ENCODE results near the gene KLK3. TPM values are rescaled to one million over a fixed set of nuclear protein-coding genes. Genes with fewer than 3 reads are reported as not detected.

Gene KLK3
- total and polyA plus RNA-seq, 2 of the 13 experiments (the other 11 are each of a cell fraction or from before 2014, with no cell fraction given) = not detected

GRCh38 chr19:50817941-50818858 is 36.5 kb upstream of the KLK3 start:
- 54% methylated on average over 30 of the region's 52 CpGs for WGBS (ENCODE audit: low lambda C conversion rate)

More at GRCh38 chr19:50817941-50818858, 36.5 kb upstream of the KLK3 start:
- H3K79me2 ChIP-seq (ENCODE audit: insufficient read depth, low read length) = no peaks in the 10 kb centered on the region
- no peak overlapping the region for H2AFZ ChIP-seq (ENCODE audit: low read length)
- no peak for TF ChIP-seq KLF16 (CRISPR knock-in tag; IDR thresholded peaks at IDR 0.05)
- TF ChIP-seq ZSCAN31 (CRISPR knock-in tag; IDR thresholded peaks at IDR 0.05; ENCODE audit: low read depth) = no peak
- no peak for TF ChIP-seq PPARG (CRISPR knock-in tag; conservative IDR thresholded peaks at IDR 0.05)
- no peak for TF ChIP-seq THAP9 (CRISPR knock-in tag; IDR thresholded peaks at IDR 0.05; ENCODE audit: borderline replicate concordance)
- TF ChIP-seq XRCC5 (optimal IDR thresholded peaks at IDR 0.05; ENCODE audit: low read length) = no peak
- TF ChIP-seq ZNF772 (CRISPR knock-in tag; IDR thresholded peaks at IDR 0.05) = no peak
- TF ChIP-seq GRHL1 (CRISPR knock-in tag; conservative IDR thresholded peaks at IDR 0.05) = no peak
- no peak for TF ChIP-seq ZNF138 (CRISPR knock-in tag; IDR thresholded peaks at IDR 0.05; ENCODE audit: low read depth)
- no peak for TF ChIP-seq THAP11 (CRISPR knock-in tag; IDR thresholded peaks at IDR 0.05)
- no peak for TF ChIP-seq HIC2 (CRISPR knock-in tag; IDR thresholded peaks at IDR 0.05; ENCODE audit: low read depth)
- no peak for TF ChIP-seq ZNF615 (CRISPR knock-in tag; IDR thresholded peaks at IDR 0.05; ENCODE audit: borderline replicate concordance)
- TF ChIP-seq NCOA2 (CRISPR knock-in tag; IDR thresholded peaks at IDR 0.05) = no peak
- FAIRE-seq (no peak), ATAC-seq (peak; percentile 36; the same call in 2 of the 3 replicates), DNase-seq (ENCODE audit: low spot score) (no peak)
- no TSS peak for BruUV-seq (replicated peaks)
- no peak overlapping the region for H3K4me3 ChIP-seq (replicated peaks in 1 of 3; ENCODE audit: insufficient read depth in 1 of 3, low read depth in 2 of 3, low read length in 3 of 3)
- no peaks in the 10 kb centered on the region for H3K36me3 ChIP-seq (replicated peaks in 1 of 2; ENCODE audit: control insufficient read depth in 1 of 2, insufficient read depth in 2 of 2, low read length in 2 of 2)
- no peak overlapping the region for H3K9ac ChIP-seq (ENCODE audit: insufficient read depth, low read depth, low read length)
- in situ Hi-C loops (cut with HindIII; ENCODE audit: extremely low pct_ligation_motif_present, low pct_unique_long_range_greater_than_20kb) (no loop called here), intact Hi-C loops (cut with micrococcal nuclease; ENCODE audit: unreplicated experiment) (no loop called here)
- H4K20me1 ChIP-seq (ENCODE audit: insufficient read depth, low read length) = no peaks in the 10 kb centered on the region
- no peak overlapping the region for H3K27ac ChIP-seq (ENCODE audit: extremely low read length, insufficient read depth, low read length)
- POLR2A ChIA-PET = no interaction called here
- no peak overlapping the region for H3K4me2 ChIP-seq (ENCODE audit: low read depth, low read length)
- peaks cover 6 to 43% of the 10 kb centered on the region in 2 experiments for H3K27me3 ChIP-seq (ENCODE audit: control insufficient read depth in 1 of 2, insufficient read depth in 2 of 2, low read length in 2 of 2)
- H3K4me1 ChIP-seq (ENCODE audit: insufficient read depth, low read length) = no peaks in the 10 kb centered on the region
- H3K9me3 ChIP-seq (ENCODE audit: low read length) = no peaks in the 10 kb centered on the region
- CTCF ChIA-PET (ENCODE audit: low intra/inter-chr PET ratio, low total read pairs) = no interaction called here

All from HepG2 (cell line).